GM18520 (cell line): ENCODE results near the gene MT1M.
"Not testable (repeated sequence)": the region's sequence is repeated elsewhere in the genome, so short reads cannot be mapped to it uniquely, and the experiment has no call there.

Experiments
- ATAC-seq: cut with Tn5 transposase; IDR thresholded peaks from one replicate; pipeline ENCODE4 v1.9.1; 2021; ENCODE audit not compliant: unreplicated experiment

MT1M gene

DNA sequence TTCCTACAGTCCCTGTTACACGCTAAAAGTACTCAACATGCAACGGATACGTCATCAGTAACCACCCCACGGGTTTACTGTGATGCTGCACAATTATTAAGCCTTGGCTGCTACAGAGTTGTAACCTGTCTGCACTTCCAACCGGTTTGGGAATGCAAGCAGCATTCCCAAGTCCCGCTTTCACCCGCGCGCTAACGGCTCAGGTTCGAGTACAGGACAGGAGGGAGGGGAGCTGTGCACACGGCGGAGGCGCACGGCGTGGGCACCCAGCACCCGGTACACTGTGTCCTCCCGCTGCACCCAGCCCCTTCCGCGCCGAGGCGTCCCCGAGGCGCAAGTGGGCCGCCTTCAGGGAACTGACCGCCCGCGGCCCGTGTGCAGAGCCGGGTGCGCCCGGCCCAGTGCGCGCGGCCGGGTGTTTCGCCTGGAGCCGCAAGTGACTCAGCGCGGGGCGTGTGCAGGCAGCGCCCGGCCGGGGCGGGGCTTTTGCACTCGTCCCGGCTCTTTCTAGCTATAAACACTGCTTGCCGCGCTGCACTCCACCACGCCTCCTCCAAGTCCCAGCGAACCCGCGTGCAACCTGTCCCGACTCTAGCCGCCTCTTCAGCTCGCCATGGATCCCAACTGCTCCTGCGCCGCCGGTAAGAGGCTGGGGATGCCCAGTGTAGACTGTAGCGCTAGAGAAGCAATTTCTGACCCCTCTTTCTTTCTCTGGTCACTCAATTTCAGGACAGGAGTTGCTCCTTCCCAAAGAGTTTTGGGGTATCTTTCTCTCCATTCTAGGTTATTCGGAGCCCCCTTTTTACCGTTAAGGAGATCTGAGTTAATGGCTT lies 24.2 kb upstream of the MT1M start, which contains the start of gene MT2A:
TSS of gene MT2A (plus strand) at position 542 of the 833 bp plus-strand sequence. CDS start at position 614, 72 bp downstream.
- peak; percentile 81 for ATAC-seq

DNA sequence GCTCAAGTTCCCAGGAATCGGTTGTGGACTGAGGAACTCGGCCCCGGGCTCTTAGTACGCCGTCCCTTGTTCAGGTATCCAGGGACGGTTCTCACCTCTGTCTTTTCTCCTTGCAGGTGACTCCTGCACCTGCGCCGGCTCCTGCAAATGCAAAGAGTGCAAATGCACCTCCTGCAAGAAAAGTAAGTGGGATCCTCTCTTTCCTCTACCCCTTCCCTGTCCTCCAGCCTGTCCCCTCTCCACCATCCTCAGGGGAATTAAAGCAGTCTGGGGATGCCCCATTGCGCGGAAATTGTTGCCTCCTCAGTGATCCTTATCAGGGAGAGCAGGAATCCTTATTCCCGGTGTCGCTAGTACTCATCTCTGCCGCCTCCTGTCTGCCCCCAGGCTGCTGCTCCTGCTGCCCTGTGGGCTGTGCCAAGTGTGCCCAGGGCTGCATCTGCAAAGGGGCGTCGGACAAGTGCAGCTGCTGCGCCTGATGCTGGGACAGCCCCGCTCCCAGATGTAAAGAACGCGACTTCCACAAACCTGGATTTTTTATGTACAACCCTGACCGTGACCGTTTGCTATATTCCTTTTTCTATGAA lies 23.5 kb upstream of the MT1M start:
- no peak for ATAC-seq

DNA sequence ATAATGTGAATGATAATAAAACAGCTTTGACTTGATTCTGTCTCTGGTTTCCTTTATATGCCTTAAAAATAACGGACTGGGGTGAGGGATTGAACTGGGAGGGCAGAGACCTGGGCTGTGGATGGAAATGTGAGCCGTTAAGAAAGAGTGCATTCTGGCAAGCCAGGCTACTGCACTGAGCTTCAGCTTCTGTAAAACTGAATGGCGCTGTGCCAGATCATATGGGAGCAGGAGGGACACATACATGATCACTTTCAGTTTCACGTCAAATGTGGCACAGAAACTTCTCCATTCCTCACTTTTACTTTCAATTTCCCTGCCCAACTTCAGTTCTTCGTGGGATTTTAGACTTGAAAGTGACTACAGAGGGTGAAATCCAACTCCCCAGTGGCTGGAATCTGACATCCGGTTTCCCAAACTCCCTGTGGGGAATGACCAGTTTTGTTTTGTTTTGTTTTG lies 23.0 kb upstream of the MT1M start:
- no peak for ATAC-seq

DNA sequence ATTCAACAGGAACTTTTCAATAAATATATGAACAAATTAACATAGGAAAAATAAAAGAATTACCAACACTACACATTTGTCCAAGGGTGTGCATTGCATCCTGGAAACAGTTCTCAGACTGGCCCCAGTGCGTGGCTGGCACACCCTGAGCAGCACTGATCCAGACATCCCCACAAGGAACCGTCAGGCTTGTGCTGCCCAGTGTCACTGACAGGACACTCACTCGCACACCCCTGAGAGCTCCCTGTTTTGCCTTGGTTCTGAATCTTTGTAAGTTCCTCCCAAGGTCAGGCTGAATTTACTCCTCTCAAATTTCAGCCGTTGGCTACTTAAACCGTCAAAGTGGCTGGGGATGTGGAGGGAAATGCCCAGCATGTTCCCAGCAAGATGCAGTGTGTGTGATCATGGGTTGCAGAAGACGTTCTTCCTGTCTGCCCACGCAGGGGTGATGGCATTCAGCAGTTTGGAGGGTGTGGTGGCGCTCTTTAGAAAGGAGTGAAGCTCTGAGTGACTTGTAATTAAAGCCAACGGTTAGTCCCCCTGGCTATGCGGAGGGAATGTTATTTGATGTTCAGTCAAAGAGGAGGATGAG lies 22.3 kb upstream of the MT1M start:
- no peak for ATAC-seq

DNA sequence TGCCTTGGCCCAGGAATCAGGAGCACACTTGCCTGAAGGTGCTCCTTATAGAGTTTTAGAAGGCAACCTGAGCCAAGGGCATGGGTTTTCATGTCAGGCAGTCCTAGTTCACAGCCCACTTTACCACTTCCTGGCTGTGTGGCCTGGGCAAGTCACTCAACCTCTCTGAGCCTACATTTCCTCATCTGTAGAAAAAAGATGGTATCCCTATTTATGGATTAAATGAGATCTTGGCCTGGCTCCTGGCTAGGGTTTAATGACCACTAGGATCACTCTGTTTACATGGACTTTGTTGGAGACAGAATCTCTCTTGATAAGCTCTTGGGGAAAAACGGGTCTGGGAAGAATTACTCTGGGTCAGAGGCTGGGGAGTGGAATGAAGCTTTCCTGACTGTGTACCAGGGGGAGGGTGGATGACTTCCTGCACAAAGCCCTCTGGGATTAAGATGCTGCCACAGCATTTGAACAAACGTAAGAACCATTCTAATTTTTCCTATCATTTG lies 21.8 kb upstream of the MT1M start:
- no peak for ATAC-seq

DNA sequence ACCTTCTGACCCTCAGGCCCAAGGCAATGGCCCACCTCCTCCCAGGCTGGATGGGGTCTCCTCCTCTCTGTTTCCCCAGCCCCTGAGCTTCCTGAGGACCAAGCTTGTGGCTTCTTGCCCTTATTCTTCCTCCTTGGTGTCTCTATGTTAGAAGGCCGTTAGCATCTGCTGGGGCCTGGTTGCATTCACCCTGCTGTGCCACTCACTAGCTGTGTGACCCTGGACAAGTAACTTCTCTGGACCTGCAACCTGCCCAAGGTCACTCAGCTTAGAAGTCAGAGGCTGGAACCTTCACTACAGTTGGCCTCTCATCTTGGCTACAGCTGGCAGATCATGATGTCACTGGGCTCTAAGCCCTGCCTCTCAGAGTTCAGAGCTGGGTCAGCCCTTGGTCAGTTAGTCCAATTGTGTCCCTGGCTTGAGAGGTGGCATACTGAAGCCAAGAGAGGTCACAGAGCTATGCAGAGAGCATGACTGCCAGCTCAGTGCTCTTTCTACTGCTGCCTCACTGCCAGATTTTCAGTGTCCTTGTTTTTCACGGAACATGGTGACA lies 21.1 kb upstream of the MT1M start:
- ATAC-seq, result no peak

DNA sequence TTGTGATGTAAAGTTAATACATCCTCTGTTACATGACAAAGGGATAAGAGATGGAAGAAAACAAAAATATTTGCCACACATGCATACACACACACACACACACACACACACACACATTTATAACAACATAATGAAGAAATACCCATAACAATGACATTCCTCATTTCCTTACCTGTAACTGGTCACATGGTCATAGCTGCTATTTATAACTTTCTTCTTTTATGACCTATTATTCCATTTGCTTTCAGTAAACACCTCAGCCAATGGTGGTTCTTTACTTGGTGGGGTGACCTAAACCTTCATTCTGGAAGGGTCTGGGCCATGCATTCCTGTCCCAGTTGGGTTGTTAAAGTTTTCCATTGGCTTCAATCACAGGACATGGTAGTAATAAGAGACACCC lies 18.8 kb upstream of the MT1M start:
- no peak for ATAC-seq

DNA sequence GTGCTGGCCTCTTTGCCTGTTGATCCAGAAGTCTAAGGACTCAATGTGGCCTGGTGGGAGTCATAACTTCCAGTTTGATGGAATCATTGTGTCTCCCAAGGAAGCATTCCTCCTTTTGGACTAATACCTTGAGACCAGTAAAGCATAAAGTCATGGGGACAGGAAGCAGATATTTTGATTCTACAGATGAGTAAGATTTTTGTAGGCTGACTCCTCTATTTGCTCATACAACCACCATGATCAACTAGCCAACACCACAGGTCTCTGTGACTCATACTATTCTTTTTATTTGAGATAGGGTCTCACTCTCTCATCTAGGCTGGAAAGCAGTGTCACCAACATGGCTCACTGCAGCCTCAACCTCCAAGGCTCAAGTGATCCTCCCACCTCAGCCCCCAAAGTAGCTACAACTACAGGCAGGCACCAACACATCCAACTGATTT lies 17.9 kb upstream of the MT1M start:
- ATAC-seq, result no peak

DNA sequence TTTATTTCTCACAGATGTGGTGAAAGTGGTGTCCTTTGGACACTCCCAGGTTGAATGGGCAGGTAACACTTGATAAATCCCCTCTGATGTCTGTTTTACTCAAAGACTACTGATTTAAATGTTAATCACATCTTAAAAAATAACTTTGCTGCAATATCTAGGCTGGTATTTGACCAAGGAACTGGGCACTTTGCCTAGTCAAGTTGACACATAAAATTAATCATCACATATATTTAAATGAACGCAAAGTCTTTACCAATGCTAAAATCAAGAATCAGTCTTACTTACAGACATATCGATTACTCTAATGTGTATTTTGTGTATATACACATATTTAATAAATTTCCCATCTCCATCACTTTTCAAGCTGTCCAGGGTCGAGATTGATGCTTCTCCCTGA lies 17.1 kb upstream of the MT1M start:
- ATAC-seq, result no peak

DNA sequence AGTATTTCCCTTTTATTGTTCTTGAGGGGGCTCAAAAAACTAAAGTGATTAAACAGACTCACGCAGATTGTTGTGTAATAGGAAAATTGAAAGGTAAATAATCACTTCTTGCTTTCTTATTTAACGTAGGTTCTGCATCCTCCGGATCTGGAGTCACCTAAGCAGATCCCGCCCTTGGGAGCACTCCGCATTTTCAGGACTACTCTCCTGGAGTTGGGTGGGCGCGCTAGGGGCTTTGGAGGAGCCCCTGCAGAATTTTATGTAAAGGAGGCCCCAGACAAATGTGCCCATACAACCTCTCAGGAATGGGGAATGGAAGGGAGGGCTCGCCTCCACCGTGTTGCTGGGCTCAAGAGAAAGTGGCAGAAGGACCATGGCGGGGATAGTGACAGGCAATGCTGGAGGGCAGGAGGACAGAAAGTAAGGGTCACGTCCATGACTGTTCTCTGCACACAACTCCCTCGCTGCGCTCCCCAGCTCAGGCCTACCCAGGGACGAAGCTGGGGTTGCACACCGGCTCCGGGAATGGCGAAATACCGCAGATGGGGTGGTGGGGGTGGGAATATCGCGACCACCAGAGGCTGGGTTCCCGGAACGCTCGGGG lies 15.7 kb upstream of the MT1M start:
- ATAC-seq, result no peak

DNA sequence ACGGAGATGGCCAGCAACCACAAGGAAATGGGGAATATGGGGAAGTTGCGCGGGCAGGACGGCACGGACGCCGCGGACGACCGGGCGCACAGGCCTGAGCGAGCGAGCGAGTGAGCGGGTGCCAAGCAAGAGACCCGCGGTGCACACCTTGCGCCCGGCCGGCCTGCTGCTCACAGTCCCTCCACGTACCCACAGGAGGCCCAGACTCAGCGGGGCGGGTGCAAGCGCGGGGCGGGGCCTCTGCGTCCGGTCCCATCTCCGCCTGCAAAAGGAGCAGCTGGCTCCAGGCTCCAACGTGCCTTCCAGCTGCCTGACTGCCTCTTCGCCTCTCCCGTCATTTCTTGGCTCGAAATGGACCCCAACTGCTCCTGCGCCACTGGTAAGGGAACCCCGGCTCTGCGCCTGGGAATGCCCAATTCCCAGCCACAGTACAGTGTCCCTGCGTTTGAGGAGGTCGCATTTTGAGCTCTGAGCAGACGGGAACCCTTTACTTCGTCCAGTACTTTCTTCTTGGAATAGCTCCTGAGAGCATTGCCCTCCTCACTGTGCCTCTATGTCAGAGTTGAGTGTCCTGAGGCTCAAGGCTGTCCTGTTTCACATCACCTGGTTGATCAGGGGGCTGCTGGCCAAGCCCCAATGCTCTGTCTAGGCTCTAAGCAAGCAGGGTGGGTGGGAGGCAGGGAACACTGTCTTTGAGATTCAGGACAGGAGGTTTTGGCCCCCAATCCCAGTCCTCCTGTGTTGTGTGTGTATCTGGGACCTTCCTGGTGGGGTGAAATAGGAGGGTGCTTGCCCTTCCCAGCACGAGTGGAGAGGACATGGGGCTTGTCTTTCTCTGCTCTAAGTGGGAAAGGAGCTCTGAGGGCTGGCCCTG lies 15.0 kb upstream of the MT1M start:
- ATAC-seq, result no peak

DNA sequence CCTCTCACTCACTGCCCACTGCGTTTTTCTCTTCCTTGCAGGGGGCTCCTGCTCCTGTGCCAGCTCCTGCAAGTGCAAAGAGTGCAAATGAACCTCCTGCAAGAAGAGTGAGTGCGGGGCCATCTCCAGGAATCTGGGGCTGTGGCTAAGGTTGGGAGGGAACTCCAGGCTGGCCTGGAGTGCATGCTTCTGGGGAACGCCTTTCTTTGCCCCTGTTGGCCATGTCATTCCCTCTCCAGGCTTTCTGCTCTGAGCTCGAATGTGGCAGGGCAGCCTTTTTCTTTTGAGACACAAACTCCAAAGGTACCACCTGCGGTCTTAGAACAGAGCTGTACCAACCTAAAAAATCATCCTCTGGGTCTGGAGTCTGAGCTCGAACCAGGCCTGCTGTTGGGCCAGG lies 14.3 kb upstream of the MT1M start:
- no peak for ATAC-seq

DNA sequence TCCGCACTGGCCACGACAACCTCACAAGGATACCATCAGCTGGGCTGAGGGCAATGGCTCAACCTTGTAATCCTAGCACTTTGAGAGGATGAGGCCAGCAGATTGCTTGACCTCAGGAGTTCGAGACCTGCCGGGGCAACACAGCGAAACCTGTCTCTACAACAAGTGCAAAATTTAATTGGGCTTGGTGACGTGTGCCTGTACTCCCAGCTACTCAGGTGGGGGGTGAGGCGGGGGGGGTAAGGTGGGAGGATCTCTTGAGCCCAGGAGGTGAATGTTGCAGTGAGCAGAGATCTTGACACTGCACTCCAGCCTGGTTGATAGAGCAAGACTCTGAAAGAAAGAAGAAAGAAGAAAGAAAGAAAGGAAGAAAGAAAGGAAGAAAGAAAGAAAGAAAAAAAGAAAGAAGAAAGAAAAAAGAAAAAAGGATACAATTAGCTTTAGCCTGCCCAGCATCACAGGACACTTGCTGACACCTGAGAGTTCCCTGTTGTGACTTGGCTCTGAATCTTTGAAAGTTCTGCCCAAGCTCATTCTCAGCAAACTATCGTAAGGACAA lies 12.0 kb upstream of the MT1M start:
- no peak for ATAC-seq

DNA sequence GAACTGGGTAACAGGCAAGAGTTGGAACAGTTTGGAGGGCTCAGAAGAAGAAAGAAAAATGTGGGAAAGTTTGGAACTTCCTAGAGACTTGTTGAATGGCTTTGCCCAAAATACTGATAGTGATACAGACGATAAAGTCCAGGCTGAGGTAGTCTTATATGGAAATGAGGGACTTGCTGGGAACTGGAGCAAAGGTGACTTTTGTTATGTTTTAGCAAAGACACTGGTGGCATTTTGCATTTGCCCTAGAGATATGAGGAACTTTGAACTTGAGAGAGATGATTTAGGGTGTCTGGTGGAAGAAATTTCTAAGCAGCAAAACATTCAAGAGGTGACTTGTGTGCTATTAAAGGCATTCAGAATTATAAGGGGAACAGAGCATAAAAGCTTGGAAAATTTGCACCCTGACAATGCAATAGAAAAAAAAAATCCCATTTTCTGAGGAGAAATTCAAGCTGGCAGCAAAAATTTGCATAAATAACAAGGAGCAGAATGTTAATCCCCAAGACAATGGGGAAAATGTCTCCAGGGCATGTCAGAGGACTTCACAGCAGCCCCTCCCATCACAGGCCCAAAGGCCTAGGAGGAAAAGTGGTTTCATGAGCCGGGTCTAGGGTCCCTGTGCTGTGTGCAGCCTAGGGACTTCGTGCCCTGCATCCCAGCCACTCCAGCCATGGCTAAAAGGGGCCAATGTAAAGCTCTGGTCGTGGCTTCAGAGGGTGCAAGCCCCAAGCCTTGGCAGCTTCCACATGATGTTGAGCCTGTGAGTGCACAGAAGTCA lies 10.6 kb upstream of the MT1M start:
- not testable (repeated sequence) for ATAC-seq

DNA sequence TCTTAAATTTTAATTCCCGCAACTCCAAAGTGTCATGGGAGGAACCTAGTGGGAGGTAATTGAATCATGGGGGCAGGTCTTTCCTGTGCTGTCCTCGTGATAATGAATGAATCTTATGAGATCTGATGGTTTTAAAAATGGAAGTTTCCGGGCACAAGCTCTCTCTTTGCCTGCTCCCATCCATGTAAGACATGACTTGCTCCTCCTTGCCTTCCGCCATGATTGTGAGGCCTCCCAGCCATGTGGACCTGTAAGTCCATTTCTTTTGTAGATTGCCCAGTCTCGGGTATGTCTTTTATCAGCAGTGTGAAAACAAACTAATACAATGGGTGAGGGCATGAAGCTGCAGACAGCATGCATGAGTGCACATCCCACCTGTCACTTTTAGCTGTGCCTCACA lies 9.3 kb upstream of the MT1M start:
- ATAC-seq, result not testable (repeated sequence)

DNA sequence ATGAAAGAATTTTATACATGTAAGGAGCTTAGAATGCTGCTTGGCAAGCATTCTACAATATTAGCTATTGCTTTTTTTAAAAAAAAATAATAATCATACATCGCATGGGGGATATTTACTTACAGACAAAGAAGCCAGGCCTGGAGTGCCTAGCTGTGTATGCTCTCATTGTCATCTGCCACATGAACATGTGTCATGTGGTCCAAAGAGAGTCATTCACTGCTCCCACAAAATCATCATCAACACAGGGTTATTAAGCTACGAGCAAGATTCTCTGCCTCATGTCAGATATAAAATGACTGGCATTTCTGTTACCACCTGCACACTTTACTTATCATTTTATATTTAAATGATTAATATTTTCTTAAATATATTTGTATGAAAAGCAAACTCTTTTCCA lies 8.8 kb upstream of the MT1M start:
- ATAC-seq, result no peak

DNA sequence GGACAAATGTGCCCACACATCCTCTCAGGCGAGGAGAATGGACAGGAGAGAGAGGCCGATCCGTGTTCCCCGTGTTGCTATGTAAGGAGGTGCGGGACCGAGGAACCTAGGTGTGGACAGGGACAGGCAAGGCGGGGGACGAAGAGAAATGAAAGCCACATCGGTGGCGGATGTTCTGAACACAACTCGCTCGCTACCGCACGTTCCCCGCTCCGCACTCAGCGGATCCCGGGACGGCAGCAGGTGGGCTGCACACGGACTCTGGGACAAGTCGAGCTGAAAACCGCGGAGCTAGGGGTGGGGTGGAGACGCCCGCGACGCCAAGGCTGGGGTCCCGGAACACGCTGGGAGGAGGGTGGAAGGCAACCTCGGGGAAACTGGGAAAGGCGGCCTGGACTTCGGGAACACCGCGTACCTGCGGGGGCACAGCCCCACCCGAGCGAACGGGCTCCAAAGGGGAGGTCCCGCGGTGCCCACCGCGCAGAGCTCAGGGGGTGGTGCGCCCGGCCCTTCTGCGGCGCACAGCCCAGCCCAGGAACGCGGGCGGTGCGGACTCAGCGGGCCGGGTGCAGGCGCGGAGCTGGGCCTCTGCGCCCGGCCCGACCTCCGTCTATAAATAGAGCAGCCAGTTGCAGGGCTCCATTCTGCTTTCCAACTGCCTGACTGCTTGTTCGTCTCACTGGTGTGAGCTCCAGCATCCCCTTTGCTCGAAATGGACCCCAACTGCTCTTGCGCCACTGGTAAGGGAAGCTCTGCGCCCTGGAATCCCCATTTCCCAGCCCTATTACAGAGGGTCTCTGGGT lies 7.1 kb upstream of the MT1M start, which contains the start of gene MT1E:
TSS of gene MT1E (plus strand) at position 642 of the 803 bp plus-strand sequence. CDS start at position 713, 71 bp downstream.
- no peak for ATAC-seq
